Stimulated activated CD4-positive, alpha-beta T cell treated with anti-CD3 and anti-CD28 coated beads, TNF-alpha, amount 100 ng/mL, for 1 hour (primary cell): ENCODE data around the gene UPK2.
"Not testable (repeated sequence)": the region's sequence is repeated elsewhere in the genome, so short reads cannot be mapped to it uniquely, and the experiment has no call there.

Experiments
- DNase-seq, 3 donors: peaks; one replicate each; pipeline ENCODE4 v3.0.0-alpha.2; 2020; ENCODE audit warnings: low read depth in 3 of 3, low spot score in 1 of 3

Gene UPK2

GRCh38 chr11:118938491-118939403, 17.4 kb upstream of the UPK2 start:
- DNase-seq: no peak

- no peak for DNase-seq
Observed at GRCh38 chr11:118939404-118939915, 16.6 kb upstream of the UPK2 start.

- DNase-seq: no peak
Observed at GRCh38 chr11:118939953-118940598, 16.0 kb upstream of the UPK2 start.

- DNase-seq: no peak
Observed at GRCh38 chr11:118947091-118947490, 9.0 kb upstream of the UPK2 start.

- DNase-seq: no peak
Observed at GRCh38 chr11:118948000-118948399, 8.1 kb upstream of the UPK2 start.

- DNase-seq: no peak
Observed at GRCh38 chr11:118953265-118953664, 2.8 kb upstream of the UPK2 start.

GRCh38 chr11:118953976-118954375, 2.1 kb upstream of the UPK2 start:
- not testable (repeated sequence) for DNase-seq

GRCh38 chr11:118956847-118957469, 860 bp downstream of the UPK2 start:
- no peak for DNase-seq

- DNase-seq: no peak
Observed at GRCh38 chr11:118957549-118957948, 1.5 kb downstream of the UPK2 start.

GRCh38 chr11:118957968-118958367, 1.9 kb downstream of the UPK2 start:
- no peak for DNase-seq

GRCh38 chr11:118958577-118958976, 2.5 kb downstream of the UPK2 start:
- no peak for DNase-seq

GRCh38 chr11:118961189-118961588, 5.1 kb downstream of the UPK2 start:
- no peak for DNase-seq

- no peak for DNase-seq
Observed at GRCh38 chr11:118961591-118961990, 5.5 kb downstream of the UPK2 start.

GRCh38 chr11:118969508-118969907, 13.4 kb downstream of the UPK2 start:
- DNase-seq: not testable (repeated sequence)

GRCh38 chr11:118971646-118972045, 15.5 kb downstream of the UPK2 start, which contains the start of gene FOXR1:
FOXR1 (plus strand) TSS chr11:118971761; CDS start chr11:118971932, 171 bp downstream.
- DNase-seq: no peak

- no peak for DNase-seq
Observed at GRCh38 chr11:118973985-118974384, 17.9 kb downstream of the UPK2 start.

- no peak for DNase-seq
Observed at GRCh38 chr11:118975771-118976709, 19.9 kb downstream of the UPK2 start.

- no peak for DNase-seq
Observed at GRCh38 chr11:118979434-118979833, 23.3 kb downstream of the UPK2 start.

GRCh38 chr11:118980191-118980881, 24.2 kb downstream of the UPK2 start:
- DNase-seq: no peak

GRCh38 chr11:118984337-118984736, 28.2 kb downstream of the UPK2 start:
- DNase-seq: not testable (repeated sequence)
